DMS 273 treated with DMSO at 0.1 percent for 48 hours (cell line): ENCODE results near the gene RPL28.

ENCODE experiments used
- DNase-seq: peaks from one replicate; lab custom pipeline; 2025; lab: John Stamatoyannopoulos, UW

Gene RPL28

DNA sequence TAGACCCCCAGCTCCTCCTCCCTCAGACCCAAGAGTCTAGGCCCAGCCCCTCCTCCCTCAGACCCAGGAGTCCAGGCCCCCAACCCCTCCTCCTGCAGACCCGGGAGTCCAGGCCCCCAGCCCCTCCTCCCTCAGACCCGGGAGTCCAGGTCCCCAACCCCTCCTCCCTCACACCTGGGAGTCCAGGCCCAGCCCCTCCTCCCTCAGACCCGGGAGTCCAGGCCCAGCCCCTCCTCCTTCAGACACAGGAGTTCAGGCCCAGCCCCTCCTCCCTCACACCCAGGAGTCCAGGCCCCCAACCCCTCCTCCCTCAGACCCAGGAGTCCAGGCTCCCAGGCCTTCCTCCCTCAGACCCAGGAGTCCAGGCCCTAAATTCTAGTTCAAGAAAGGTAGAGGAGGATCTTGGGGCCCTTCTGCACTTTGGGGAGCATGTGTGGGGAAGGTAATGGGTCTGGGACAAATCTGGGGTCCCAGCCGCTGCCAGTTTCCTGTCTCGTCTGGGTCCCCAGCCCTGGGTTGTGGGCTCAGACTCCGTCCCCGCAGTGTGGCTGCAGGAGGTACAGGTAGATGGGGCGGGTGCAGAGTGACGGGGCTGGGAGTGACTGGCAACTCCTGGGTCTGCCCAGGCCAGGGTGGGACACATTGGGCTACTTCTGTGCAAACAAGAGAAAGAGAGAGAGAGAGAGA lies 12.3 kb upstream of the RPL28 start:
- DNase-seq: no peak

DNA sequence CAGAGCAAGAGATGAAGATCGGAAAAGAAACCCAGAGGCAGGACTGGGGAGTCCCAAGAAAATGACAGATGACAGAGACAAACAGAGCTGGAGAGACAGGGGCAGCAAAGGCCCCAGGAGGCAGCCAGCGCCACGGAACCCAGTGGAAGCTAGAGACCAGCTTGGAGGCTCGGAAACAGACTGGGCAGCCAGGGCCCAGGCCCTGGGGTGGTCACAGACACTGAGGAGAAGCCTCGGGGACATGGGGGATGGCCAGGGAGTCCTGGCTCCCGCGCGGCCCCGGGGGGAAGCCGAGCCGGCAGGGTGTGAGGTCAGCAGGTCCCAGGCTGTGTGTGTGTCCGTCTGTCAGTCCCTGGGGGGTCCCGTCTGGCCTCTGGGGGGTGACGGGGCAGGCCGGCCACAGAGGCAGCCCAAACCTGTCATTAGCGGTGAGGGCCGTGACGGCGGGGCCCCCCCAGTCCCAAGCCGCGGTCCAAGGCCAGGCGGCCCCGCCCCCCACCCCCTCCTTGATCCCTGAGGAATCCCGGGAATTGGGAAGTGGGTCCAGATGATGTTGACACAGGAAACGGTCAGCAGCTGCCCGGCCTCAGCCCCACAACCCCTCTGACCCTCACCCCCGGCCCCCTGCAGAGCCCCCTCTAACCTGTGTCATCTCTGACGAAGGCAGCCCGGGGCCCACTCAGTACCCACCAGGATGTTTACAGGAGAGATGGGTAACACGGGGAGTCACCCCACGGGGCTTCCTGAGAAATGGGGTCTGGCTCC lies 11.6 kb upstream of the RPL28 start:
- no peak for DNase-seq

DNA sequence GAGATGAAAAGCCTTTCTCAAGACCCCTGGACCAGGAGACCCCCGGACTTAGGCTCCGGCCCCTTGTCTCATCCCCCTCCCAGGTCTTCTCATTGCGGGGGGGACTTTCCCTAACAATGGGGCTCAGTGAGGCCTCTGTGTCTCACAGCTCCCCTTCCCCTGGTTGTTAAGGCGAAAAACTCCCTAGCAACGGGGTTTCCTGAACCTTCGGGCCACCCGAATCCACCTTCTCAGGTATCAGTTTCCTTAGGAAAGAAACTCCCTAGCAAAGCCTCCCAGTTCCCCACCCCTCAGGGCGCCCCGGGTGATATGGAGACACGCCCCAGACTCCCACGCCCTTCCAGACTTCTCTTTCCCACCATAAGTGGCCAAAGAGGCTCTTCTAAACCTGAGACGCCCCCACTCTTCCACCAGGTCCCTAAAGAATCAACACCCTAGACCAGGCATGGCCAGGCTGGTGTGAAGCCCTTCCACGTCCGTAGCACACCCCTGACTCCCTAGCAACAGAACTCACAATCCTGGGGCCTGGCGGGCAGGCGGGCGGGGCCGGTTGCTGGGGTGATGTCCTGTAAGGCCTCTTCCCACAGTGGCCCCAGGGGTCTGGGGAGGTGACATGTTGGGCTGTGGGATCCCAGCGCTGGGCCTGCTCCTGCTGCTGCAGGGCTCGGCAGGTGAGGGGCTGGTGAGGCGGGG lies 9.3 kb upstream of the RPL28 start, which contains the start of gene TMEM190:
Gene TMEM190, plus strand, starts transcription at position 586 of the 693 bp plus-strand sequence. Its CDS starts 28 bp downstream, at position 614.
- no peak for DNase-seq

DNA sequence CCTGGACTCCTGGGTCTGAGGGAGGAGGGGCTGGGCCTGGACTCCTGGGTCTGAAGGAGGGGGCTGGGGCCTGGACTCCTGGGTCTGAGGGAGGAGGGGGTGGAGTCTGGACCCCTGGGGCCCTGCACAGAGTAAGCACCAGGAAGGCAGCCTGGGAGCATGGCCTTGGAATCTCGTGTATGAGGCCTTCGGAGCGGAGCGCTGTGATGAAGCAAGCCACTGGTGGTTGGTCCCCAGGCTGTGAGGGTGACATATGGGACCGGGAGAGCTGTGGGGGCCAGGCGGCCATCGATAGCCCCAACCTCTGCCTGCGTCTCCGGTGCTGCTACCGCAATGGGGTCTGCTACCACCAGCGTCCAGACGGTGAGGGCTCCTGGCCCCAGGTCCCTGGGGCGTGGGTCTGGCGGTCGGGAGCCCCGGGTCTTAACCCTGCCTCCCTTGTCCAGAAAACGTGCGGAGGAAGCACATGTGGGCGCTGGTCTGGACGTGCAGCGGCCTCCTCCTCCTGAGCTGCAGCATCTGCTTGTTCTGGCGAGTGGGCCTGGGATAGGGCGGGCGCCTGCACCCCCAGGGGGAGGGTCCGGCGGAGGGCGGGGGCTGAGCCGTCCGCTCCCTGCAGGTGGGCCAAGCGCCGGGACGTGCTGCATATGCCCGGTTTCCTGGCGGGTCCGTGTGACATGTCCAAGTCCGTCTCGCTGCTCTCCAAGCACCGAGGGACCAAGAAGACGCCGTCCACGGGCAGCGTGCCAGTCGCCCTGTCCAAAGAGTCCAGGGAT lies 8.2 kb upstream of the RPL28 start:
- no peak for DNase-seq

DNA sequence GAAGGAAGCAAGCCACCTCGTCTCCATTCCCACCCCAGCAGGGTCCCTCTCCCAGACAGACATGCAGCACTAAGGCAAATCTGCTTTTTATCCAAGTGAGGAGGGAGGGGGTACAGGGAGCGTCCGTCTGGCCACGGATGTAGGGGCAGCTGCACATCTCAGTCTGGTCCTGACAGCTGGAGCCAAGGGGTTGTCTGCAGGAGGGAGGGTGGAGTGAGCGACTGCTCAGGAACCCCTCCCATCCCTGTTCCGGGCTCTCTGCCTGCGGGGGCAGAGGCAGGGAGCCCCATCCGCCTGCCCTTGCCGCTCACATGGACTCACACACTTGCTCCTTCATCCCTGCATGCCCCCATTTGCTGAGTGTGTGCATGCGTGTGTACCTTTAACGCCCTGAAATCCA lies 6.6 kb upstream of the RPL28 start:
- DNase-seq: peak; percentile 42

DNA sequence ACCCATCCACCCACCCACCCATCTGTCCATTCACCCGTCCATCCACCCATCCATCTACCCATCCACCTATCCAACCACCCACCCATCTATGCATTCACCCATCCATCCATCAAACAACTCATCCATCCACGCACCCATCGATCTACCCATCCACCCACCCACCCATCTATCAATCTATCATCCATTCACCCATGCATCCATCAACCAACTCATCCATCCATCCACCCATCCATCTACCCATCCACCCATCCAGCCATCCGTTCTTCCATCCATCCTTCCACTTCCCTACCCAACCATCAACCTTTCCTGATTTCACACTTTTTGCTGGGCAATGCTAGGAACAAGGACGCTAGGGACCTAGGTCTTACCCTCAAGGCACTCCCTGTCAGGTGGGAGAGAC lies 3.7 kb upstream of the RPL28 start:
- no peak for DNase-seq

DNA sequence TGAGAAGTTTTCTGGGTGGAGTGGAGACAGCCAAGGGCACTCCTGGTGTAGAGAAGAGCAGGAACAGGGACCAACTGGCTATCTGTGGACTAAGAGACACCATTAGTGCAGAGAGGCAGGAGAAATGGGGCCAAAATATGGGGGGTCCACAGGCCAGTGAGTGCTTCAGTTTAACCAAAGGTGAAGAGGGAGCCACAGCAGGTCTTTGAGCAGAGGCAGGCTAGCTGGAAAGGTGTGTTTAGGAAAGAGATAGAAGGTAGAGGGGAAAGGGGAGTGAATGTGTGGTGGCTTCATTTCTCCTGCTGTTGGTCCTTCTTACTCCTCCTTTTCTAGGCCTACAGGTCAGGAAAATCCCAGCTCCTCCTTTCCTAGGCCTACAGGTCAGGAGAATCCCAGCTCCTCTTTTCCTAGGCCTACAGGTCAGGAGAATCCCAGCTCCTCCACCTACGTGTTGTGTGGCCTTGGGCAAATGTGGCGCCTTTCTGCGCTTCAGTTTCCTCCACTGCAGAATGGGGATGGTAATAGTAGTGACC lies 3.1 kb upstream of the RPL28 start:
- no peak for DNase-seq

DNA sequence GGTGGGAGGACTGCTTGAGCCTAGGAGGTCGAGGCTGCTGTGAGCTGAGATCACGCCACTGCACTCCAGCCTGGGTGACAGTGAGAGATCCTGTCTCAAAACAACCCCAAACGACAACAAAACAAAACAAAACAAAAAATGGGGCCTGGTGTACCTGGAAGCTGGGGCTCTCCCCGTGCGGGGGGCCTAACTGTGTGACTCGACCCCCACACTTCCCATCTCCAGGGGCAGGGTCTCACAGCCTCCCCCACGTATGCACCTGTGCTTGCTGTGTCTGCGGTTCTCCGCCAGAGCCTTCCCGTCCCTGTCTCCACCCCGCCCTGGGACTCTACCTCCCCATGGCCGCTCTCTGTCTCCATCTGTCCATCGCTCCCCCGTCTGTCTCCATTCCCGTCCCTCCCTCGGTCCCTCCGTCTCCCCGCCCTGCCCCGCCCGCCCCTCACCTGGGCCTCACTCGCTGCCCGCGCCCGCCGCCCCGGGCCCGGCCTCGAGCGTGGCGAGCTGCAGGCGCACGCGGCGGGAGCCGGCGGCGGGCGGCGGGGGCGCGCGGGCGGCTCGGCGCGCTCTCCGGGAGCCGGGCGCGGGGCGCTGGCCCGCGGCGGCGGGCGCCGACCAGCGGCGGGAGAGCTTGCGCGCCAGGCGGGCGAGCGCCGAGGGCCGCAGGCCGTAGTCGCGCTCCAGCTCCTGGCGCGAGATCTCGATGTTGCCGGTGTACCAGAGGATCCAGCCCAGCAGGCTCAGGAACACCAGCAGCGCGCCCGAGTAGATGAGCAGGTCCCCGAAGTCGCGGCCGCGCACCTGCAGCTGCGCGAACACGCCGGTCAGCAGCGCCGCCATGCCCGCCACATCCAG lies 2.2 kb upstream of the RPL28 start:
- DNase-seq: no peak

DNA sequence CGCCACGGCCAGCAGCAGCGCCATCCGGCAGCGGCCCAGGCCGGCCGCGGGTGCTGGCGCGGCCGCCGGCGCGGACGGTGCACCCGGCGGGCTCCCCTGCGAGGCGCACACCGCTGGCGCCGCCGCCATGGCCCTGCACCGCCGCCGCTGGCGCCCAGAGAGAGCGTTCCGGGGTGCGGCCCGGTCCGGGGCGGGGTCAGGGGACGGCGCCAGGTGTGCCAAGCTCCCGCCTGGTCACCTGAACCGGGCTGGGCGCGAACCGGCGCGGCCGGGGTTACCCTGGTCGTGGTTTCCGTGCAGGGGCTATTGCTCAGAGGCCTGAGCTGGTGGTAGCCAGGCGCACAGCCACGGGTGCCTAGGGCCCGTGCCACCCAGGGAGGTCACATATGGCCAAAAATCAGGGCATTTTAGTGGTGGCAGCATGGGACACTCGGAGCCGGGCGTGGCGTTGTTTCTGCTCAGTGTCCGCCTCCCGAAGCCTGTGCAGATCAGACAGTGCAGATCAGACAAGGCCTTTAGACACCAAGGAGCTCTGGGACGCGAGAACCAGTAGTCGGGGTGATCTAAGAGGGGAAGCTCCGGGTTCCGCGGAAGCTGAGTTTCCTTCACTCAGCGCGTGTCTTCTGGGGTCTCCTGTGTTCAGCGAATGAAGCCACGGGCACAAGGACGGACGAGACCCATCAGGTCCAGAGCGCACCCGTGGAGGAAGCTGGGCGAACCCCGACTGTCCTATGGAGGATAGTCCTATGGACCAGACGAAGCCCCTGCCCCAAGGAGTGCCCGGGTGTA lies 1.4 kb upstream of the RPL28 start, which contains the start of gene TMEM238:
Gene TMEM238, minus strand, starts transcription at position 162 of the 789 bp plus-strand sequence. Its CDS starts 33 bp downstream, at position 129.
- DNase-seq: no peak

DNA sequence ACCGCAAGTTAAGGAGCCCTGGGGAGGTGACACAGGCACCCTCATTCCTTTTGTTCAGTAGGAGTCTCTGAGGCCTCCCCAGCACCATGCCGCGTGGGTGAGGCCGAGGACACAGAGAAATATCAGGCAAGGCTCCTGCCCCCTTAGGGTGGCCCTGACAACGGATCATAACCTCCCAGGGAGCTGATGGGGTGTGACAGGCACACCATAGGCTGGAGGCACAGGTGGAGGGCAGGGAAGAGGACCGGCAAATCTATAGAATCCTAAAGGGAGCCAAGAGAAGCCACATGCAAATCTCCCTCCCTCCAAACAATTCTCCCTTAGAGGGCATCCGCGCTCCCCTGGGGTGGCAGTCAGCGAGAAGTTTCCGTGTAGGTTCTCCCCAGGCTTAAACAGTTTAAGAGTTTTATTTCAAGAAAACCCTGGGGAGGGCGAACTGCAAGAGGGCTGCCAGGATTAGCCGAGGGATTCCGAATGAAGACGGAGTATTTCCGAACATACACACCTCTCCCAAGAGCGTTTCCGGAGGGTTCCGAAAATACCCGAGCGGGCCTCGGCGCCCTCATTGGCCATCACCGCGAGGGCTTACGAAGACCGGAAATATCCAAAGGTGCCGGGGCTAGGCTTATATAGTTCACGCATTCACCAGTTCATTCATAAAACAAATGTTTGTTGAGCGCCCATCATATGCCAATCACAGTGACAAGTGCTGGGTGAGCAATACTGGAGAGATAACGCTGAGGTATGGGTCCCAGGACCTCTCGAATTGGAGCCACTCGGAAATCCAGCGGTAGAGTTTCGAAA lies 610 bp upstream of the RPL28 start:
- peak; percentile 88 for DNase-seq

DNA sequence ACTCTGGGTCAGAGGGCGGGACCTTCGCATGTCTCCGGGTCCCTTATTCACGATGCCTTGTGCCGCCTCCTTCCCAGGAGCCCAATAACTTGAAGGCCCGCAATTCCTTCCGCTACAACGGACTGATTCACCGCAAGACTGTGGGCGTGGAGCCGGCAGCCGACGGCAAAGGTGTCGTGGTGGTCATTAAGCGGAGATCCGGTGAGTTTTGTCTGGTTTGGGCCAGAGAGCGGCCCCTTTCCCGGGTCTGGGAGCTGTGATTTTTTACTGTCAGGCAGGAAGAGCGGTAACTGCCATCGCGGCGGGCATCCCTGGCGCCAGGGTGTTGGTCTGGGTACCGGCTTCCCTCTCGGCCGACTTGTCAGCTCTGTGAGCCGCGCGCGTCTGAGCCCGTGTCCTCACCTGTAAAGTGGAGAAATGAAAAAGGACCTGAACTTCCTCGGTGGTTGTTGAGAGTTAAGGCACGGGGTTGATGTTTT lies 800 bp downstream of the RPL28 start:
- DNase-seq: no peak

DNA sequence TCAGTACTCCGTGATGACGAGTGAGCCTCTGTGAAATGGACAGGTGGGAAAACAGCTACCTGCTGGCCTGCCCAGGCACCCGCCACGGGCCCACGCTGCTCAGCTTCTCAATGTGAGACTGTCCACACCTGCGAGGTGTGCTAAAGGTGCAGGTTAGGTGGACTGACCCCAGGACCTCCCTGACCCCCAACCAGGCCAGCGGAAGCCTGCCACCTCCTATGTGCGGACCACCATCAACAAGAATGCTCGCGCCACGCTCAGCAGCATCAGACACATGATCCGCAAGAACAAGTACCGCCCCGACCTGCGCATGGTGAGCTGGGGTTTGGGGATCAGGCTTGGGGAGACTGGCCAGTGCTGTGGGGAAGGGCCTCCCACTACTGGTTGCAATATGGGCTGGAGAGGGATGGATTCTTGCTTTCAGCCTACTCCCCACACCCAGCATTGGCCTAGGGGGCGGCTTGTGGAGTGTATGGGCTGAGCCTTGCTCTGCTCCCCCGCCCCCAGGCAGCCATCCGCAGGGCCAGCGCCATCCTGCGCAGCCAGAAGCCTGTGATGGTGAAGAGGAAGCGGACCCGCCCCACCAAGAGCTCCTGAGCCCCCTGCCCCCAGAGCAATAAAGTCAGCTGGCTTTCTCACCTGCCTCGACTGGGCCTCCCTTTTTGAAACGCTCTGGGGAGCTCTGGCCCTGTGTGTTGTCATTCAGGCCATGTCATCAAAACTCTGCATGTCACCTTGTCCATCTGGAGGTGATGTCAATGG lies 2.2 kb downstream of the RPL28 start:
- no peak for DNase-seq

DNA sequence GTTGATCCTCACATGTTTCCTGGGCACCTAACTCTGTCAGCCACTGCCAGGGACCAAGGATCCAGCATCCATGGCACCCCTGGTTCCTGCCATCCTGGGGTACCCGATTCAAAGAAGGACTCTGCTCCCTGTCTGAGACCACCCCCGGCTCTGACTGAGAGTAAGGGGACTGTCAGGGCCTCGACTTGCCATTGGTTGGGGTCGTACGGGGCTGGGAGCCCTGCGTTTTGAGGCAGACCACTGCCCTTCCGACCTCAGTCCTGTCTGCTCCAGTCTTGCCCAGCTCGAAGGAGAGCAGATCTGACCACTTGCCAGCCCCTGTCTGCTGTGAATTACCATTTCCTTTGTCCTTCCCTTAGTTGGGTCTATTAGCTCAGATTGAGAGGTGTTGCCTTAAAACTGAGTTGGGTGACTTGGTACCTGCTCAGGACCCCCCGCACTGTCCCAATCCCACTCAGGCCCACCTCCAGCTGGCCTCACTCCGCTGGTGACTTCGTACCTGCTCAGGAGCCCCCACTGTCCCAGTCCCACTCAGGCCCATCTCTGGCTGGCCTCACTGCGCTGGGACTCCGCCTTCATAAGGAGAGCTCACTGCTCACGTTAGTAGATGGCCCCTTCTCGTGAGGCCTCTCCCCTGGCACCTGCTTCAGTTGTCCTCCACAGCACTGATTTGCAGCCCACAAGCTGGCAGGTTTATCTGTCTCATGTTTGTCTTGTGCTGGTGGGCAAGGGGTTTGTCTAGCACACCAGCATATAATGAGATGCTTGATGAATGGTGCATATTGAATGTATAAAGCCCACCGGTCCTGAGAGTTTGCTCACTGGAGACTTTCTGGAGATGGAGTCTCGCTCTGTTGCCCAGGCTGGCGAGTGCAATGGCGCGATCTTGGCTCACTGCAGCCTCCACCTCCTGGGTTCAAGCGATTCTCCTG lies 3.9 kb downstream of the RPL28 start:
- no peak for DNase-seq

DNA sequence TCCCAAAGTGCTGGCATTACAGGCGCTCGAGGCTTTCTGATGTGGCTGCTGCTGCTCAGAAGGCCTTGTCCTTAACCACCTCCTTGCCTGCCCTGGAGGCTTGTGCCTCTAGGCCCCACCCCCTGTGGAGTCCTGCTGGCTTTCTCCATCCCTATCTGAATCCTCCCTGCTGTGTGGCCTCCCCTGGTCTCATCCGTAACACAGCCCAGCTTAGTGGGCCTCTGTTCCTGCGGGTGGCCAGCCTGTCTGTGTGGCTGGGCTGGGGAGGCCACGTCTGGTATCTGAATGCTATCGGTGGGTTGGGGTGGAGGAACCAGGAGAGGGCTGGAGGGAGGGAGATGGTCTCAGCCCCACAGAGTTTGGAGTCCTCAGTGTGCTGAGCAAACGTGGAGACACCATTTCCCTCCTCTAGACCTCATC lies 4.7 kb downstream of the RPL28 start:
- no peak for DNase-seq

DNA sequence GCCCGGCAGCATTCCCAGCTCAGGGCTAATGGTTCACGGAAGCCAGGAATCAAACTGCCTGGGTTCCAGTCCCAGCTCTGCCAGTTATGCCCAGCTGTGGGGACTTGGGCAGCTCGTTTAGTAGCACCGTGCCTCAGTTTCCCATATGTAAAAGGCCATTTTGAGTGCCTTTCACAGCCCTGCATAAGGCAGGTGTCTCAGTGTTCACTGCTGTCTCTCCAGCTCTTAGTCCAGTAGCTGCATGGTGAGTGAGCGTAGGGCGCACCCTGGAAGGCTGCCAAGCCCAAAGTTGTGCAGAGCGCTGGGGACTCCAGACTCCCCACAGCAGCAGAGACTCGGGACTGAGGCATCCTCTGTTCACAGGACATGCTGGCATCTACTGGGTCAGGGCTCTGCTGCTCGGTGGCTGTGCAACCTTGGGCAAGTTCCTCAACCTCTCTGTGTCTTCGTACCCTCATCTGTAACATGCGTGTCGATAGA lies 5.5 kb downstream of the RPL28 start:
- DNase-seq: no peak

DNA sequence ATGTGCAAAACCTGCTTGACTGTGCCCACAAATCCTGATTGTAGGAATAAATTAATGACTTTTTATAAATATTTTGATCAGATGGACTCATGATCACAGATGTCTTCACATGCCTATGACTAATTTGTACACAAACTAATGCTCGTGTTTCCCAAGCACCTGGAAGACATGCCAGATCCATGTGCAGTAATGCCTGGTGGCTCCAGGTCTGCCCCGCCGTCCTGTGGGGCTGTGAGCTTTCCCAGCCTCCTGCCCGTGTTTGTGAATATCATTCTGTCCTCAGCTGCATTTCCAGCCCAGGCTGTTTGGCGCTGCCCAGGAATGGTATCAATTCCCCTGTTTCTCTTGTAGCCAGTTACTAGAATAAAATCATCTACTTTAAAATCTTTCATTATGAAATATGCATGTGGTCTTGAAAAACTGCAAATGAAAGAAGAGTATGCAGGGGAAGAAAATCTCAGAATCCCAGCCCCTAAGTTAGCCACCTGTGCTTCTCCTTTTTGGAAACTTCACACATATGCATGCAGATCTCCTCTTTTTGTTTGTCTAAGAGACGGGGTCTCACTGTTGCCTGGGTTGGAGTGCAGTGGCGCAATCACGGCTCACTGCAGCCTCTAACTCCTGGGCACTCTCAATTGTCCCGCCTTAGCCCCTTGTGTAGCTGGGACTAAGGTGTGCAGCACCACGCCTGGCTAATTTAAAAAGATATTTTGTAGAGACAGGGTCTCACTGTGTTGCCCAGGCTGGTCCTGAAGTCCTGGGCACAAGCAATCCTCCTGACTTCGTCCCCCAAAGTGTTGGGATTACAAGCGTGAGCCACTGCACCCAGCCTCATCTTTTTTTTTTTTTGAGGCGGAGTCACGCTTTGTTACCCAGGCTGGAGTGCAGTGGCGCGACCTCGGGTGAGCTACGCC lies 6.2 kb downstream of the RPL28 start:
- no peak for DNase-seq
